Suprapubic skin (tissue), 4 donors: Measurements from ENCODE around the gene NRAS. TPM values are rescaled to one million over a fixed set of nuclear protein-coding genes. Genes with fewer than 3 reads are reported as not detected.

Experiments used
- DNase-seq, 2 donors: peaks; one replicate each; pipeline ENCODE4 v3.0.0-alpha.2; 2019; ENCODE audit warnings: low spot score in 2 of 2
- H3K27ac ChIP-seq: fragments of 200-600 bp; sonication (generic); one replicate; pipeline ENCODE4 v1.5.1; 2019
- H3K27me3 ChIP-seq: fragments of 200-600 bp; sonication (generic); one replicate; pipeline ENCODE4 v1.5.1; 2019
- H3K36me3 ChIP-seq: fragments of 200-600 bp; sonication (generic); one replicate; pipeline ENCODE4 v1.5.1; 2019
- H3K4me1 ChIP-seq: fragments of 200-600 bp; sonication (generic); one replicate; pipeline ENCODE4 v1.5.1; 2019
- H3K4me3 ChIP-seq: fragments of 200-600 bp; sonication (generic); one replicate; pipeline ENCODE4 v1.5.1; 2019; ENCODE audit warnings: mild to moderate bottlenecking
- H3K9me3 ChIP-seq: fragments of 200-600 bp; sonication (generic); one replicate; pipeline ENCODE4 v1.5.1; 2019
- CTCF ChIP-seq, 2 donors: fragments of 200-600 bp in 1 of 2; fragments of 450-650 bp in 1 of 2; sonication (generic) in 1 of 2; IDR thresholded peaks; one replicate each; pipeline ENCODE4 v1.5.1; 2016 to 2019; ENCODE audit warnings: antibody characterized with exemption in 2 of 2, mild to moderate bottlenecking in 1 of 2, moderate library complexity in 1 of 2
- EP300 ChIP-seq: sonication (generic); formaldehyde crosslinking; IDR thresholded peaks from one replicate; pipeline ENCODE4 v1.6.1; 2017; ENCODE audit warnings: antibody characterized with exemption
- POLR2A ChIP-seq, 2 donors: fragments of 450-650 bp; IDR thresholded peaks; one replicate each; pipeline ENCODE4 v1.6.1; 2017; ENCODE audit warnings: antibody characterized with exemption in 2 of 2, mild to moderate bottlenecking in 2 of 2, moderate library complexity in 2 of 2
- POLR2AphosphoS5 ChIP-seq, 3 donors: sonication (generic); formaldehyde crosslinking; IDR thresholded peaks; one replicate each; pipeline ENCODE4 v1.6.1; 2017; ENCODE audit warnings: antibody characterized with exemption in 3 of 3
- WGBS: methylation state at CpG from one replicate; pipeline ENCODE4 v1.1.5; 2018; 5-methylcytosine and 5-hydroxymethylcytosine counted together
- total RNA-seq, 4 donors: library from RNA; depleted of rRNA; stranded (reverse); fragments of >200 nt; gene quantifications; one replicate each; pipeline ENCODE4 v1.1.0, GENCODE V29; 2016

Gene NRAS
- total RNA-seq, 4 donors from 2014 or later = 21.8 to 41.1 (median 33.3) TPM

GRCh38 chr1:114723457-114723856 is 6.9 kb upstream of the NRAS start:
- Histone ChIP-seq H3K27me3 (no peaks in the 10 kb centered on the region), H3K36me3 (peaks cover 99% of the 10 kb centered on the region), H3K9me3 (no peaks in the 10 kb centered on the region), H3K27ac (no peak overlapping the region), H3K4me3 (no peak overlapping the region), H3K4me1 (no peaks in the 10 kb centered on the region)
- DNase-seq = no peak
- 0% methylated on average over 1 of the region's 1 CpG for WGBS
- TF ChIP-seq CTCF (IDR thresholded peaks at IDR 0.05) (no peak), POLR2A (IDR thresholded peaks at IDR 0.05) (no peak), EP300 (no peak), POLR2AphosphoS5 (IDR thresholded peaks at IDR 0.05) (no peak)

- Histone ChIP-seq H3K4me1 (peaks cover 11% of the 10 kb centered on the region), H3K4me3 (no peak overlapping the region), H3K27ac (no peak overlapping the region), H3K36me3 (peaks cover 78% of the 10 kb centered on the region), H3K9me3 (no peaks in the 10 kb centered on the region), H3K27me3 (no peaks in the 10 kb centered on the region)
- TF ChIP-seq POLR2AphosphoS5 (IDR thresholded peaks at IDR 0.05) (no peak), CTCF (IDR thresholded peaks at IDR 0.05) (no peak), POLR2A (IDR thresholded peaks at IDR 0.05) (no peak), EP300 (no peak)
- DNase-seq = no peak
- 93% methylated on average over 4 of the region's 4 CpGs for WGBS
Observed at GRCh38 chr1:114720492-114720891, 3.9 kb upstream of the NRAS start.

- no peak overlapping the region for H3K4me3 ChIP-seq
Observed at GRCh38 chr1:114719424-114719787, 2.8 kb upstream of the NRAS start.

GRCh38 chr1:114718661-114719423 is 2.3 kb upstream of the NRAS start:
- Histone ChIP-seq H3K27ac (peak overlapping the region; percentile 70), H3K27me3 (no peaks in the 10 kb centered on the region), H3K36me3 (peaks cover 63% of the 10 kb centered on the region), H3K4me1 (peaks cover 26% of the 10 kb centered on the region), H3K4me3 (no peak overlapping the region), H3K9me3 (no peaks in the 10 kb centered on the region)
- WGBS = 85% methylated on average over 11 of the region's 11 CpGs
- TF ChIP-seq POLR2AphosphoS5 (IDR thresholded peaks at IDR 0.05) (no peak), CTCF (IDR thresholded peaks at IDR 0.05) (no peak), POLR2A (IDR thresholded peaks at IDR 0.05) (no peak), EP300 (no peak)
- no peak for DNase-seq

More at GRCh38 chr1:114719424-114719787, 2.8 kb upstream of the NRAS start:
- H3K27me3 ChIP-seq = no peaks in the 10 kb centered on the region
- H3K27ac ChIP-seq = peak overlapping the region; percentile 70
- no peak for DNase-seq
- H3K9me3 ChIP-seq = no peaks in the 10 kb centered on the region
- H3K4me1 ChIP-seq = peaks cover 21% of the 10 kb centered on the region
- H3K36me3 ChIP-seq = peaks cover 67% of the 10 kb centered on the region
- TF ChIP-seq CTCF (IDR thresholded peaks at IDR 0.05) (no peak), POLR2A (IDR thresholded peaks at IDR 0.05) (no peak), EP300 (no peak), POLR2AphosphoS5 (IDR thresholded peaks at IDR 0.05) (no peak)
- WGBS = 77% methylated on average over 3 of the region's 3 CpGs

- Histone ChIP-seq H3K27ac (peak overlapping the region; percentile 91), H3K27me3 (no peaks in the 10 kb centered on the region), H3K9me3 (no peaks in the 10 kb centered on the region), H3K4me1 (peaks cover 26% of the 10 kb centered on the region), H3K4me3 (peak overlapping the region; percentile 72), H3K36me3 (peaks cover 59% of the 10 kb centered on the region)
- no peak for TF ChIP-seq EP300
- no peak for TF ChIP-seq POLR2AphosphoS5 (IDR thresholded peaks at IDR 0.05)
- TF ChIP-seq CTCF (IDR thresholded peaks at IDR 0.05) = no peak
- no peak for TF ChIP-seq POLR2A (IDR thresholded peaks at IDR 0.05)
- DNase-seq = no peak
- WGBS = 36% methylated on average over 4 of the region's 4 CpGs
Observed at GRCh38 chr1:114715952-114716303, 643 bp downstream of the NRAS start.
